Prostate gland (tissue), 2 donors: ENCODE measurements around the gene EMP2. TPM values are rescaled to one million over a fixed set of nuclear protein-coding genes. Genes with fewer than 3 reads are reported as not detected.

Source experiments
- DNase-seq: peaks from one replicate; pipeline ENCODE4 v3.0.0-alpha.2; 2019; ENCODE audit warnings: low spot score
- H3K27ac ChIP-seq, 2 donors: fragments of 200-600 bp; sonication (generic); 2 replicates each; pipeline ENCODE4 v1.5.1; 2017 to 2019
- H3K27me3 ChIP-seq: fragments of 200-600 bp; sonication (generic); replicated peaks from 2 replicates; pipeline ENCODE4 v1.5.1; 2019; ENCODE audit not compliant: insufficient read depth
- H3K36me3 ChIP-seq, 2 donors: fragments of 200-600 bp; sonication (generic); 1 replicate in 1 of 2; 2 replicates in 1 of 2; pipeline versions ENCODE4 v1.5.1 to v1.8.1; 2017 to 2019
- H3K4me1 ChIP-seq: fragments of 200-600 bp; sonication (generic); replicated peaks from 2 replicates; pipeline ENCODE4 v1.5.1; 2019
- H3K4me3 ChIP-seq, 2 donors: fragments of 200-600 bp; sonication (generic); 2 replicates each; pipeline ENCODE4 v1.5.1; 2017 to 2019
- H3K9me3 ChIP-seq: fragments of 200-600 bp; sonication (generic); 2 replicates; pipeline ENCODE4 v1.5.1; 2017
- CTCF ChIP-seq, 4 experiments: fragments of 200-600 bp in 2 of 4; fragments of 450-650 bp in 2 of 4; sonication (generic) in 2 of 4; IDR thresholded peaks; 1 replicate in 3 of 4; 2 replicates in 1 of 4; pipeline ENCODE4 v1.5.1; 2016 to 2019; ENCODE audit warnings: antibody characterized with exemption in 4 of 4, mild to moderate bottlenecking in 2 of 4, moderate library complexity in 2 of 4
- POLR2A ChIP-seq: fragments of 450-650 bp; IDR thresholded peaks from one replicate; pipeline ENCODE4 v1.6.1; 2016; ENCODE audit warnings: antibody characterized with exemption, mild to moderate bottlenecking
- POLR2AphosphoS5 ChIP-seq: sonication (generic); formaldehyde crosslinking; IDR thresholded peaks from one replicate; pipeline ENCODE4 v1.6.1; 2017; ENCODE audit warnings: antibody characterized with exemption
- WGBS: methylation state at CpG from one replicate; pipeline ENCODE4 v1.1.5; 2018; 5-methylcytosine and 5-hydroxymethylcytosine counted together
- intact Hi-C: fragments of 100-400 bp; cut with DNase I; formaldehyde crosslinking; loops from one replicate; pipeline ENCODE4 v1.14.2; 2022
- small RNA-seq, 2 donors: library from RNA; depleted of rRNA; stranded (forward); fragments of <200 nt; gene quantifications; one replicate each; pipeline ENCODE3, GENCODE V24; 2016
- total RNA-seq, 2 donors: library from RNA; depleted of rRNA; stranded (reverse); fragments of >200 nt; gene quantifications; one replicate each; pipeline ENCODE4 v1.1.0, GENCODE V29; 2016

The EMP2 gene
- total RNA-seq, 2 donors from 2014 or later = 40.8 to 87.2 TPM

- Histone ChIP-seq H3K4me1 (no peaks in the 10 kb centered on the region), H3K36me3 (no peaks in the 10 kb centered on the region), H3K4me3 (no peak overlapping the region), H3K9me3 (no peaks in the 10 kb centered on the region), H3K27me3 (no peaks in the 10 kb centered on the region), H3K27ac (no peak overlapping the region)
- WGBS = 25% methylated on average over 1 of the region's 1 CpG
- TF ChIP-seq POLR2A (no peak), POLR2AphosphoS5 (no peak), CTCF (IDR thresholded peaks at IDR 0.05) (no peak)
- intact Hi-C loops = no loop called here
- no peak for DNase-seq
Observed at GRCh38 chr16:10490141-10490540, 90.3 kb downstream of the EMP2 start.

GRCh38 chr16:10485698-10486382 is 94.6 kb downstream of the EMP2 start:
- no peaks in the 10 kb centered on the region for H3K4me1 ChIP-seq
- no peaks in the 10 kb centered on the region for H3K9me3 ChIP-seq
- H3K27ac ChIP-seq = no peak overlapping the region
- H3K27me3 ChIP-seq = no peaks in the 10 kb centered on the region
- no peak overlapping the region for H3K4me3 ChIP-seq
- peaks cover 0 to under 1% of the 10 kb centered on the region in 2 donors for H3K36me3 ChIP-seq
- WGBS = 93% methylated on average over 12 of the region's 12 CpGs
- intact Hi-C loops = no loop called here
- DNase-seq = no peak
- no peak for TF ChIP-seq POLR2A
- no peak for TF ChIP-seq CTCF (IDR thresholded peaks at IDR 0.05)
- TF ChIP-seq POLR2AphosphoS5 = no peak

GRCh38 chr16:10485159-10485558 is 95.2 kb downstream of the EMP2 start:
- no peak overlapping the region for H3K27ac ChIP-seq
- H3K4me1 ChIP-seq = no peaks in the 10 kb centered on the region
- no peak overlapping the region for H3K4me3 ChIP-seq
- no peak for DNase-seq
- TF ChIP-seq POLR2AphosphoS5 (no peak), CTCF (IDR thresholded peaks at IDR 0.05) (no peak), POLR2A (no peak)
- no peaks in the 10 kb centered on the region for H3K9me3 ChIP-seq
- WGBS = 94% methylated on average over 4 of the region's 4 CpGs
- H3K36me3 ChIP-seq = peaks cover 0 to 7% of the 10 kb centered on the region in 2 donors
- no peaks in the 10 kb centered on the region for H3K27me3 ChIP-seq
- intact Hi-C loops = no loop called here

- intact Hi-C loops = no loop called here
- WGBS = 96% methylated on average over 2 of the region's 2 CpGs
- Histone ChIP-seq H3K36me3 (peaks cover 0 to 7% of the 10 kb centered on the region in 2 donors), H3K4me1 (no peaks in the 10 kb centered on the region), H3K4me3 (no peak overlapping the region), H3K27ac (no peak overlapping the region), H3K27me3 (no peaks in the 10 kb centered on the region), H3K9me3 (no peaks in the 10 kb centered on the region)
- DNase-seq = no peak
- no peak for TF ChIP-seq POLR2A
- TF ChIP-seq POLR2AphosphoS5 = no peak
Observed at GRCh38 chr16:10480151-10480550, 100.2 kb downstream of the EMP2 start.

Small RNA genes within 50 kb of the gene (small RNA-seq; reads per million reads assigned to genes)
- 0 reads per million in 2 donors for gene RNU6-633P

Other genes with a start within 250 kb of the EMP2 start
- gene ATF7IP2, start 194.5 kb downstream of the EMP2 start, total RNA-seq = 10 to 100 TPM in 1 of 2 donors, 1 to 10 TPM in 1; 1.2 to 94.3 TPM
- gene TEKT5, start 114.3 kb upstream of the EMP2 start, total RNA-seq = 1 to 10 TPM in 1 of 2 donors, under 1 TPM in 1; 0.36 to 3.9 TPM
- 10 to 100 TPM; 31.6 to 36.0 TPM for gene NUBP1, start 163.2 kb upstream of the EMP2 start, total RNA-seq
- 1 to 10 TPM in 1 of 2 donors, under 1 TPM in 1; 0.27 to 5.8 TPM for gene TVP23A, start 238.2 kb upstream of the EMP2 start, total RNA-seq